ENCODE results near the gene NXPH1.

GRCh38 chr7:8640671-8641070, 207.3 kb downstream of the NXPH1 start:
- TF ChIP-seq POLR2A (IDR thresholded peaks at IDR 0.05; ENCODE audit: low read length) = no peak
- no peak for TF ChIP-seq GATA1 (IDR thresholded peaks at IDR 0.05; ENCODE audit: low read depth, low read length)

Data from erythroblast (primary cell).